Nasal cavity respiratory epithelium epithelial cell of viscerocranial mucosa (primary cell): ENCODE measurements around the gene TNFRSF8. TPM values are rescaled to one million over a fixed set of nuclear protein-coding genes. Genes with fewer than 3 reads are reported as not detected.

ENCODE experiments used
- total RNA-seq: library from RNA; depleted of rRNA; stranded (reverse); fragments of >200 nt; gene quantifications from 2 replicates; pipeline ENCODE4 v1.2.3, GENCODE V29; 2014

TNFRSF8 gene
- total RNA-seq, result not detected in 2 replicates

DNA sequence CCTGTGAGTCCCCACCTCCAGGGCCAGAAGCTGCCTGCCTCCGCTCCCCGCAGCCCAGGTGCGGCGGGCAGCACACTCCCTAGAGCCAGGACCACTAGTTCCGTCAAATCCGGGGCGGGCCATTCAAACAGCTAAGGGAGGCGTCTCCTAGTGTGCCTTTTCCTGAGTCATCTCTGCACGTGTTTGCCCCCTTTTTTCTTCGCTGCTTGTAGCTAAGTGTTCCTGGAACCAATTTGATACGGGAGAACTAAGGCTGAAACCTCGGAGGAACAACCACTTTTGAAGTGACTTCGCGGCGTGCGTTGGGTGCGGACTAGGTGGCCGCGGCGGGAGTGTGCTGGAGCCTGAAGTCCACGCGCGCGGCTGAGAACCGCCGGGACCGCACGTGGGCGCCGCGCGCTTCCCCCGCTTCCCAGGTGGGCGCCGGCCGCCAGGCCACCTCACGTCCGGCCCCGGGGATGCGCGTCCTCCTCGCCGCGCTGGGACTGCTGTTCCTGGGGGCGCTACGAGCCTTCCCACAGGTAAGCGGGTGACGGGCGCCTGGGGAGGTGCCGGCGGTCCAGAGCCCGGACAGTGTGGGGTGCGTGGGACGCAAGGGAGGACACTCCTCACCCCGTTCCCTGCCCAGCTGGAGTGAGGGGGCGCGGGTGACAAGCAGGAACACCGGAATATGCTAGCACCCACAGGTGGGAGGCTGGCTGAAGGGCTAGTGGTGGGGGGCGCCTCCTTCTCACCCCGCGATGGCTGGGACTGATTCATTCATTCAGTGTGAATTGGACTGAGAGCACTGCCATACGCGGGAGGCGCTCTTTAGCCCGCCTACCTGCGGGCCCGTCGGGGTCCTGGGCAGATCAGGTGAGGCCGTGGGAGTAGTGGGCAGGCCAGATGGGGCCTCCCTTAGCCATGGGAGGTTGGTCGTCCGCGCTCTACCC, at the start of gene TNFRSF8:
Gene TNFRSF8 (plus strand): TSS at position 163 of the 932 bp plus-strand sequence. CDS start 296 bp downstream, at position 459.

DNA sequence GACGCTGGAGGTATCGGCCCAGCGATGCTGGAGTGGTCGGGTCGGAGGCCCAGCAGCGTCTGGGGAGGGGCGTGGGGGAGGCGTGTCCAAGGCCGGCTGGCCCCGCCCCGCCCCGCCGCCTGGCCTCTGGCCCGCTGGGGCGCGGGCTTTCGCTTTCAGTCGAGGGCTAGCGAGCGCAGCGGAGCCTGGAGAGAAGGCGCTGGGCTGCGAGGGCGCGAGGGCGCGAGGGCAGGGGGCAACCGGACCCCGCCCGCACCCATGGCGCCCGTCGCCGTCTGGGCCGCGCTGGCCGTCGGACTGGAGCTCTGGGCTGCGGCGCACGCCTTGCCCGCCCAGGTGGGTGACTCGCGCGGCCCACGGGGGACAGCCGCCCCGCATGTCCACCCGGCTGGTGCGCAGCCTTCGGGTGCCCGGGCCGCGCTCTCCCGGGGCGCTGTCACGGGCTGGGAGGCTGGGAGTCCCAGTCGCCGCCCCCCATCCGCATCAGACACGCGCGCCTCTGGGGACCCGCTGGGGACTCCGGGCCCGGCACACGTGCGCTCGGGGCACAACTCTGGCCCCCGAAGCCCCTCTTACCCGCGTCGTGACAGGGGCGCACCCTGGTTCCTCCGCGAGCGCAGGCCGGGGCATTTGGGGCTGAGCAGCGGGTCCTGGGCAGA, 103.9 kb downstream of the TNFRSF8 start, which contains the start of gene TNFRSF1B:
Gene TNFRSF1B (plus strand): TSS at position 158 of the 659 bp plus-strand sequence. CDS start 101 bp downstream, at position 259.

Other genes starting within 250 kb of the TNFRSF8 start
- not detected in 2 replicates for gene NPPA, start 215.5 kb upstream of the TNFRSF8 start, total RNA-seq
- gene NPPB, start 204.4 kb upstream of the TNFRSF8 start, total RNA-seq, result not detected in 2 replicates
- 55.4 and 72.0 TPM in 2 replicates for gene KIAA2013, start 136.9 kb upstream of the TNFRSF8 start, total RNA-seq
- 56.7 and 184 TPM in 2 replicates for gene PLOD1, start 128.6 kb upstream of the TNFRSF8 start, total RNA-seq
- gene MFN2, start 82.9 kb upstream of the TNFRSF8 start, total RNA-seq, result 105 and 135 TPM in 2 replicates
- gene MIIP, start 43.8 kb upstream of the TNFRSF8 start, total RNA-seq, result 25.5 and 34.9 TPM in 2 replicates
- gene TNFRSF1B, start 103.7 kb downstream of the TNFRSF8 start, total RNA-seq, result 0.07 TPM in 1 of 2 replicates, not detected in the other
- 36.2 and 66.6 TPM in 2 replicates for gene VPS13D, start 166.7 kb downstream of the TNFRSF8 start, total RNA-seq